ENCODE measurements around the gene PPFIA4. TPM values are rescaled to one million over a fixed set of nuclear protein-coding genes. Genes with fewer than 3 reads are reported as not detected.

The PPFIA4 gene
- total and polyA plus RNA-seq, 9 of the 15 experiments (the other 6 are each of a cell fraction or from before 2014, with no cell fraction given), result 0.07 to 12.0 (median 0.70) TPM

- no peak for TF ChIP-seq ZNF717 (CRISPR knock-in tag; IDR thresholded peaks at IDR 0.05)
- no peak for TF ChIP-seq FOS (IDR thresholded peaks at IDR 0.05; ENCODE audit: extremely low read depth, insufficient read length)
- no peak for TF ChIP-seq MAZ (CRISPR knock-in tag; conservative IDR thresholded peaks at IDR 0.05 in 1 of 2, IDR thresholded peaks at IDR 0.05 in 1 of 2)
- TF ChIP-seq HDAC1 (IDR thresholded peaks at IDR 0.05), result 0 out of 4 replicates have a peak, but pooled peaks of 1 of the 2 experiments have one; percentile 24
- 0 out of 2 replicates have a peak, but pooled peaks have one; percentile 10 for TF ChIP-seq ZFP91 (CRISPR knock-in tag; IDR thresholded peaks at IDR 0.05)
- TF ChIP-seq TAL1 (IDR thresholded peaks at IDR 0.05), result peak; percentile 80
- TF ChIP-seq, protein P1, sequence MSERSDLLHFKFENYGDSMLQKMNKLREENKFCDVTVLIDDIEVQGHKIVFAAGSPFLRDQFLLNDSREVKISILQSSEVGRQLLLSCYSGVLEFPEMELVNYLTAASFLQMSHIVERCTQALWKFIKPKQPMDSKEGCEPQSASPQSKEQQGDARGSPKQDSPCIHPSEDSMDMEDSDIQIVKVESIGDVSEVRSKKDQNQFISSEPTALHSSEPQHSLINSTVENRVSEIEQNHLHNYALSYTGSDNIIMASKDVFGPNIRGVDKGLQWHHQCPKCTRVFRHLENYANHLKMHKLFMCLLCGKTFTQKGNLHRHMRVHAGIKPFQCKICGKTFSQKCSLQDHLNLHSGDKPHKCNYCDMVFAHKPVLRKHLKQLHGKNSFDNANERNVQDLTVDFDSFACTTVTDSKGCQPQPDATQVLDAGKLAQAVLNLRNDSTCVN (CRISPR knock-in tag; IDR thresholded peaks at IDR 0.05), result no peak
- TF ChIP-seq SOX6 (IDR thresholded peaks at IDR 0.05), result peak; percentile 52; the same call in 1 of the 2 replicates
- no peak for TF ChIP-seq C11orf30 (IDR thresholded peaks at IDR 0.05; ENCODE audit: low read depth)
- TF ChIP-seq DEAF1 (CRISPR knock-in tag; IDR thresholded peaks at IDR 0.05), result no peak
- peak; percentile 84 for TF ChIP-seq DPF2 (IDR thresholded peaks at IDR 0.05)
- no peak for TF ChIP-seq RREB1 (CRISPR knock-in tag; IDR thresholded peaks at IDR 0.05)
- peak; percentile 46; the same call in 1 of the 2 replicates for TF ChIP-seq PHB2 (IDR thresholded peaks at IDR 0.05; ENCODE audit: low read depth)
- peak; percentile 57; a peak in 3 of 4 replicates for TF ChIP-seq KDM1A (IDR thresholded peaks at IDR 0.05)
- peak; percentile 89 for TF ChIP-seq CBFA2T3 (IDR thresholded peaks at IDR 0.05)
- peak in 1 of 2 experiments; percentile 21; a peak in 1 of 4 replicates for TF ChIP-seq RCOR1 (IDR thresholded peaks at IDR 0.05; ENCODE audit: borderline replicate concordance in 1 of 2, low read depth in 2 of 2, low read length in 2 of 2)
- TF ChIP-seq HNRNPUL1 (IDR thresholded peaks at IDR 0.05; ENCODE audit: low read length), result no peak
- no peak for TF ChIP-seq HIVEP1 (CRISPR knock-in tag; IDR thresholded peaks at IDR 0.05)
- TF ChIP-seq MEIS2 (IDR thresholded peaks at IDR 0.05; ENCODE audit: partially characterized antibody), result peak; percentile 76
- TF ChIP-seq L3MBTL2 (IDR thresholded peaks at IDR 0.05), result peak; percentile 60
- no peak for TF ChIP-seq CSDE1 (IDR thresholded peaks at IDR 0.05)
- TF ChIP-seq NFIC (IDR thresholded peaks at IDR 0.05), result peak; percentile 33; the same call in 1 of the 2 replicates
These were observed 44.4 kb upstream of the PPFIA4 start (continued) for GRCh38 chr1:202981939-202982338.
